HepG2 (cell line): ENCODE measurements around the gene OR1S1. TPM values are rescaled to one million over a fixed set of nuclear protein-coding genes. Genes with fewer than 3 reads are reported as not detected.
A peak's percentile ranks its signal among the peaks of the same experiment; 100 is the strongest.

Experiments
- ATAC-seq: fragments of 200-7000 bp; cut with Tn5 transposase; 3 replicates; pipeline ENCODE4 v1.9.1; 2020; ENCODE audit warnings: mild to moderate bottlenecking, moderate library complexity
- BruUV-seq: library from RNA; stranded (reverse); fragments of 400-500 nt; replicated peaks from 2 replicates; lab custom pipeline; 2021; lab: Mats Ljungman, UMichigan
- CTCF ChIA-PET: fragments of 300-600 bp; formaldehyde crosslinking; extraction: SDS; loops from one replicate; lab custom pipeline; 2021; ENCODE audit warnings: low total read pairs, inconsistent platforms, low intra/inter-chr PET ratio; lab: Yijun Ruan, JAX
- POLR2A ChIA-PET: fragments of 350-600 bp; sonication (Branson Sonifier 250); formaldehyde crosslinking; loops from one replicate; lab custom pipeline; 2020; ENCODE audit warnings: antibody characterized with exemption, inconsistent platforms; lab: Yijun Ruan, JAX
- DNase-seq: peaks from one replicate; pipeline ENCODE4 v3.0.0-alpha.2; 2015; ENCODE audit warnings: low spot score
- FAIRE-seq: peaks from 3 replicates; lab custom pipeline; 2011; peaks lifted over from hg19 to GRCh38; lab: Jason Lieb, UNC
- H2AFZ ChIP-seq: one replicate; pipeline ENCODE4 v1.6.1; 2011; ENCODE audit warnings: low read length, inconsistent platforms
- H3K27ac ChIP-seq: fragments of 300-600 bp; 3 replicates; pipeline ENCODE4 v1.8.0; 2011; ENCODE audit warnings: mixed run types, mild to moderate bottlenecking, mixed read lengths, low read length, inconsistent platforms; ENCODE audit not compliant: insufficient read depth; ENCODE audit errors: extremely low read length
- H3K27me3 ChIP-seq, 2 experiments: fragments of 200-600 bp in 1 of 2; 2 replicates in 1 of 2; 3 replicates in 1 of 2; pipeline versions ENCODE4 v1.6.0 to v1.8.0; 2011; ENCODE audit warnings: low read length in 2 of 2, mild to moderate bottlenecking in 2 of 2, moderate library complexity in 2 of 2, inconsistent platforms in 1 of 2; ENCODE audit not compliant: insufficient read depth in 2 of 2, control insufficient read depth in 1 of 2
- H3K36me3 ChIP-seq, 2 experiments: fragments of 200-600 bp in 1 of 2; replicated peaks in 1 of 2; 2 replicates in 1 of 2; 3 replicates in 1 of 2; pipeline versions ENCODE4 v1.5.1 to v1.8.0; 2011; ENCODE audit warnings: low read length in 2 of 2, inconsistent platforms in 1 of 2; ENCODE audit not compliant: insufficient read depth in 2 of 2, control insufficient read depth in 1 of 2
- H3K4me1 ChIP-seq: 2 replicates; pipeline ENCODE4 v1.5.1; 2012; ENCODE audit warnings: low read length, inconsistent platforms; ENCODE audit not compliant: insufficient read depth
- H3K4me2 ChIP-seq: 2 replicates; pipeline ENCODE4 v1.6.0; 2011; ENCODE audit warnings: low read depth, low read length, inconsistent platforms
- H3K4me3 ChIP-seq, 3 experiments: fragments of 200-600 bp in 1 of 3; sonication (generic), shearing (Covaris generic) in 1 of 3; replicated peaks in 1 of 3; 2 replicates each; pipeline ENCODE4 v1.5.1; 2011 to 2016; ENCODE audit warnings: low read length in 3 of 3, inconsistent platforms in 2 of 3, low read depth in 2 of 3, mild to moderate bottlenecking in 2 of 3, control low read depth in 1 of 3, mixed read lengths in 1 of 3; ENCODE audit not compliant: insufficient read depth in 1 of 3
- H3K79me2 ChIP-seq: one replicate; pipeline ENCODE4 v1.6.1; 2011; ENCODE audit warnings: low read length, inconsistent platforms; ENCODE audit not compliant: insufficient read depth
- H3K9ac ChIP-seq: 2 replicates; pipeline ENCODE4 v1.6.0; 2011; ENCODE audit warnings: mild to moderate bottlenecking, low read depth, low read length, inconsistent platforms; ENCODE audit not compliant: insufficient read depth
- H3K9me3 ChIP-seq: 2 replicates; pipeline ENCODE4 v1.5.1; 2012; ENCODE audit warnings: mild to moderate bottlenecking, low read length
- H4K20me1 ChIP-seq: 2 replicates; pipeline ENCODE4 v1.6.0; 2011; ENCODE audit warnings: inconsistent platforms, mild to moderate bottlenecking, low read length, moderate library complexity; ENCODE audit not compliant: insufficient read depth
- AKAP8 ChIP-seq: sonication (generic); formaldehyde crosslinking; IDR thresholded peaks from 2 replicates; pipeline ENCODE4 v1.5.1; 2020; ENCODE audit warnings: mild to moderate bottlenecking, missing genetic modification reagents
- FOXP1 ChIP-seq, 2 experiments: fragments of 450-650 bp in 1 of 2; IDR thresholded peaks; 2 replicates each; pipeline ENCODE4 v1.6.1; 2017 to 2018; ENCODE audit warnings: antibody characterized with exemption in 1 of 2
- HOXD1 ChIP-seq: sonication (generic); formaldehyde crosslinking; IDR thresholded peaks from 2 replicates; pipeline ENCODE4 v1.5.0; 2020; ENCODE audit warnings: missing genetic modification reagents
- IKZF5 ChIP-seq: IDR thresholded peaks from 2 replicates; pipeline ENCODE4 v1.6.1; 2018; ENCODE audit warnings: missing genetic modification reagents, mild to moderate bottlenecking, missing compliant biosample characterization
- KDM6A ChIP-seq: IDR thresholded peaks from 2 replicates; pipeline ENCODE4 v1.6.1; 2016; ENCODE audit warnings: low read depth
- NBN ChIP-seq: fragments of 450-650 bp; conservative IDR thresholded peaks from 2 replicates; pipeline ENCODE4 v1.6.1; 2017
- PAXIP1 ChIP-seq: sonication (generic); formaldehyde crosslinking; conservative IDR thresholded peaks from 2 replicates; pipeline ENCODE4 v1.4.0; 2020; ENCODE audit warnings: mild to moderate bottlenecking, missing genetic modification reagents, moderate library complexity
- SOX5 ChIP-seq: IDR thresholded peaks from 2 replicates; pipeline ENCODE4 v1.6.1; 2016; ENCODE audit warnings: borderline replicate concordance
- ZMYM4 ChIP-seq: sonication (generic); formaldehyde crosslinking; IDR thresholded peaks from 2 replicates; pipeline ENCODE4 v1.8.1; 2023; ENCODE audit warnings: mild to moderate bottlenecking, missing genetic modification reagents
- ZNF20 ChIP-seq: sonication (generic); formaldehyde crosslinking; IDR thresholded peaks from 2 replicates; pipeline ENCODE4 v1.4.0; 2020; ENCODE audit warnings: mild to moderate bottlenecking, moderate library complexity, missing genetic modification reagents
- ZNF350 ChIP-seq: sonication (generic); formaldehyde crosslinking; IDR thresholded peaks from 2 replicates; pipeline ENCODE4 v1.4.0; 2020; ENCODE audit warnings: mild to moderate bottlenecking, low read depth, missing genetic modification reagents, borderline replicate concordance
- ZNF7 ChIP-seq: IDR thresholded peaks from 2 replicates; pipeline ENCODE4 v1.6.1; 2016; ENCODE audit warnings: missing biosample characterization, missing genetic modification reagents
- ZNF746 ChIP-seq: sonication (generic); formaldehyde crosslinking; IDR thresholded peaks from 2 replicates; pipeline ENCODE4 v1.8.0; 2022; ENCODE audit warnings: mild to moderate bottlenecking, missing genetic modification reagents
- ZNF75D ChIP-seq: sonication (generic); formaldehyde crosslinking; IDR thresholded peaks from 2 replicates; pipeline ENCODE4 v1.8.1; 2023; ENCODE audit warnings: missing genetic modification reagents, mild to moderate bottlenecking, borderline replicate concordance
- ZSCAN9 ChIP-seq: IDR thresholded peaks from 2 replicates; pipeline ENCODE4 v1.6.1; 2016; ENCODE audit warnings: borderline replicate concordance
- WGBS: methylation state at CpG from one replicate; pipeline ENCODE4 v1.1.6; 2017; ENCODE audit warnings: low lambda C conversion rate; 5-methylcytosine and 5-hydroxymethylcytosine counted together
- in situ Hi-C: cut with HindIII; loops from 2 replicates; pipeline ENCODE4 v1.10.0; 2017; ENCODE audit warnings: low pct_unique_long_range_greater_than_20kb; ENCODE audit not compliant: extremely low pct_ligation_motif_present
- intact Hi-C: fragments of 100-400 bp; cut with micrococcal nuclease; formaldehyde crosslinking; loops from one replicate; pipeline ENCODE4 v1.10.0; 2022; ENCODE audit not compliant: unreplicated experiment
- polyA plus RNA-seq, 8 experiments: library from polyadenylated mRNA; depleted of rRNA in 3 of 8; stranded (reverse) in 7 of 8; unstranded in 1 of 8; fragments of >200 nt; fragmentation: Illumina TruSeq in 4 of 8; extraction: Trizol in 4 of 8; gene quantifications; 2 replicates each; pipeline versions ENCODE4 v1.2.1 to v1.2.3, GENCODE V29; 2011 to 2016; ENCODE audit warnings: low read depth in 4 of 8, missing spikeins in 1 of 8, mixed read lengths in 1 of 8; ENCODE audit not compliant: insufficient read depth in 1 of 8
- total RNA-seq, 5 experiments: library from RNA; depleted of rRNA; stranded (reverse); fragments of >200 nt; fragmentation: Illumina TruSeq; extraction: Trizol; gene quantifications; 2 replicates each; pipeline ENCODE4 v1.2.3, GENCODE V29; 2016; ENCODE audit warnings: low read depth in 1 of 5
- TF ChIP-seq, protein P1 (sequence below): fragments of 450-650 bp; IDR thresholded peaks from 2 replicates; pipeline ENCODE4 v1.6.1; 2017; ENCODE audit warnings: mild to moderate bottlenecking
- TF ChIP-seq, protein P2 (sequence below): sonication (generic); formaldehyde crosslinking; IDR thresholded peaks from 2 replicates; pipeline ENCODE4 v1.5.1; 2020; ENCODE audit warnings: missing genetic modification reagents, mild to moderate bottlenecking, borderline replicate concordance

OR1S1 gene
- total and polyA plus RNA-seq, 2 of the 13 experiments (the other 11 are each of a cell fraction or from before 2014, with no cell fraction given) = not detected

DNA sequence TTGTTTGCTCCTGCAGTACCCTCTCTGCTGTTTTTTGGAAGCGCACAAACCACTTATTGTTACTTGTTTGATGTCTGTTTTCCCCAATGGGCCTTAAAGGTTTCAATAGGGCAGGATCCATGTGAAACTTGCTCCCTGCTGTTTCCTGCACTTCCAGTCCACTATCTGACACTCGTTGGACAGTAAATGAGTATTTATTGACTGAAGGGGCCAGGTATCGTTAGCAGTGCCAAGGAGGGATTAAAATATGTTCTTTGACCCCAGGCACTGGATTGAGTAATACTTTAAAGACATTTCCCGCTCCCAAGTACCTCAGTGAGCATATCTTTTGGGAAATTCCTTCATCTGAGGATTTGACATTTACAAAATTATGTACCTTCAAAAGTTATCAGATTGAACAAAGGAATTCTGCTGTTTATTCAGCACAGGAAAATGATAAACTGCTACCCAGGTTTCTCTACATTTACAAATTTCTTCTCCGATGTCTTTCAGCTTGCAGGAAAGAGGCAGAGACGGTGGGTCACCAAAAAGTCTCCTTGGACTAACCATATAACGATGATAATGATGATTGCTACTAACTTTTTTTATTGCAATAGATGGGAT, 46.9 kb upstream of the OR1S1 start:
- H4K20me1 ChIP-seq = no peaks in the 10 kb centered on the region
- no peaks in the 10 kb centered on the region for H3K79me2 ChIP-seq
- H3K4me1 ChIP-seq = peaks cover 51% of the 10 kb centered on the region
- FAIRE-seq (peak; percentile 89), DNase-seq (peak; percentile 93), ATAC-seq (peak; percentile 98)
- 8% methylated on average over 7 of the region's 7 CpGs for WGBS
- in situ Hi-C loops (loop anchor here (25.0 kb wide), 1 partner anchor 322 kb away; no protein-coding TSS in a partner anchor), intact Hi-C loops (loop anchor here (1.0 kb wide), 1 partner anchor 193 kb away; no protein-coding TSS in a partner anchor)
- H3K4me2 ChIP-seq = peak overlapping the region; percentile 40
- no peaks in the 10 kb centered on the region for H3K27me3 ChIP-seq
- peak overlapping the region; percentile 73 for H3K27ac ChIP-seq
- no peaks in the 10 kb centered on the region for H3K36me3 ChIP-seq
- BruUV-seq = no TSS peak
- ChIA-PET CTCF (no interaction called here), POLR2A (interaction anchor here (1.0 to 1.3 kb wide), 2 partner anchors 193 to 386 kb away, joined by 3 read pairs; no protein-coding TSS in a partner anchor)
- H3K9me3 ChIP-seq = no peaks in the 10 kb centered on the region
- no peak overlapping the region for H3K9ac ChIP-seq
- no peak overlapping the region for H2AFZ ChIP-seq
- H3K4me3 ChIP-seq = peak overlapping the region in 1 of 3 experiments; percentile 9; a peak in 2 of 6 replicates
- TF ChIP-seq, protein P1, sequence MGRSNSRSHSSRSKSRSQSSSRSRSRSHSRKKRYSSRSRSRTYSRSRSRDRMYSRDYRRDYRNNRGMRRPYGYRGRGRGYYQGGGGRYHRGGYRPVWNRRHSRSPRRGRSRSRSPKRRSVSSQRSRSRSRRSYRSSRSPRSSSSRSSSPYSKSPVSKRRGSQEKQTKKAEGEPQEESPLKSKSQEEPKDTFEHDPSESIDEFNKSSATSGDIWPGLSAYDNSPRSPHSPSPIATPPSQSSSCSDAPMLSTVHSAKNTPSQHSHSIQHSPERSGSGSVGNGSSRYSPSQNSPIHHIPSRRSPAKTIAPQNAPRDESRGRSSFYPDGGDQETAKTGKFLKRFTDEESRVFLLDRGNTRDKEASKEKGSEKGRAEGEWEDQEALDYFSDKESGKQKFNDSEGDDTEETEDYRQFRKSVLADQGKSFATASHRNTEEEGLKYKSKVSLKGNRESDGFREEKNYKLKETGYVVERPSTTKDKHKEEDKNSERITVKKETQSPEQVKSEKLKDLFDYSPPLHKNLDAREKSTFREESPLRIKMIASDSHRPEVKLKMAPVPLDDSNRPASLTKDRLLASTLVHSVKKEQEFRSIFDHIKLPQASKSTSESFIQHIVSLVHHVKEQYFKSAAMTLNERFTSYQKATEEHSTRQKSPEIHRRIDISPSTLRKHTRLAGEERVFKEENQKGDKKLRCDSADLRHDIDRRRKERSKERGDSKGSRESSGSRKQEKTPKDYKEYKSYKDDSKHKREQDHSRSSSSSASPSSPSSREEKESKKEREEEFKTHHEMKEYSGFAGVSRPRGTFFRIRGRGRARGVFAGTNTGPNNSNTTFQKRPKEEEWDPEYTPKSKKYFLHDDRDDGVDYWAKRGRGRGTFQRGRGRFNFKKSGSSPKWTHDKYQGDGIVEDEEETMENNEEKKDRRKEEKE = no peak
- TF ChIP-seq NBN (no peak), SOX5 (CRISPR knock-in tag) (peak; percentile 89), ZNF7 (CRISPR knock-in tag) (no peak), ZMYM4 (CRISPR knock-in tag) (peak; percentile 89), ZNF20 (CRISPR knock-in tag) (no peak), ZNF75D (no peak), AKAP8 (CRISPR knock-in tag) (0 out of 2 replicates have a peak, but pooled peaks have one; percentile 67), KDM6A (peak; percentile 92), PAXIP1 (CRISPR knock-in tag) (peak; percentile 97), ZNF746 (CRISPR knock-in tag) (no peak), IKZF5 (CRISPR knock-in tag) (peak; percentile 41; the same call in 1 of the 2 replicates), ZNF350 (CRISPR knock-in tag) (no peak), ZSCAN9 (CRISPR knock-in tag) (peak; percentile 52; the same call in 1 of the 2 replicates), FOXP1 (IDR thresholded peaks at IDR 0.05) (no peak), FOXP1 (CRISPR knock-in tag; IDR thresholded peaks at IDR 0.05) (peak; percentile 92), HOXD1 (CRISPR knock-in tag) (no peak)
- TF ChIP-seq, protein P2, sequence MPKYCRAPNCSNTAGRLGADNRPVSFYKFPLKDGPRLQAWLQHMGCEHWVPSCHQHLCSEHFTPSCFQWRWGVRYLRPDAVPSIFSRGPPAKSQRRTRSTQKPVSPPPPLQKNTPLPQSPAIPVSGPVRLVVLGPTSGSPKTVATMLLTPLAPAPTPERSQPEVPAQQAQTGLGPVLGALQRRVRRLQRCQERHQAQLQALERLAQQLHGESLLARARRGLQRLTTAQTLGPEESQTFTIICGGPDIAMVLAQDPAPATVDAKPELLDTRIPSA = no peak
